RPMI7951 (cell line): Measurements from ENCODE around the gene KRT31. TPM values are rescaled to one million over a fixed set of nuclear protein-coding genes. Genes with fewer than 3 reads are reported as not detected.

Source experiments
- total RNA-seq: library from RNA; depleted of rRNA; stranded (reverse); fragments of >200 nt; shearing (Covaris generic); gene quantifications from 2 replicates; pipeline ENCODE4 v1.2.3, GENCODE V29; 2014; rRNA removed

KRT31 gene
- total RNA-seq, 1 experiment from 2014 or later = not detected

Other genes with a start within 250 kb of the KRT31 start
- gene KRTAP4-5, start 247.8 kb downstream of the KRT31 start, total RNA-seq = not detected in 2 replicates
- gene KRTAP4-4, start 236.9 kb downstream of the KRT31 start, total RNA-seq = not detected in 2 replicates
- not detected in 2 replicates for gene KRTAP4-3, start 229.4 kb downstream of the KRT31 start, total RNA-seq
- gene KRTAP4-2, start 219.4 kb downstream of the KRT31 start, total RNA-seq = not detected in 2 replicates
- not detected in 2 replicates for gene KRTAP4-1, start 212.7 kb downstream of the KRT31 start, total RNA-seq
- not detected in 2 replicates for gene KRTAP9-1, start 207.7 kb downstream of the KRT31 start, total RNA-seq
- not detected in 2 replicates for gene KRTAP9-2, start 171.0 kb downstream of the KRT31 start, total RNA-seq
- not detected in 2 replicates for gene KRTAP9-3, start 165.2 kb downstream of the KRT31 start, total RNA-seq
- not detected in 2 replicates for gene KRTAP9-8, start 159.6 kb downstream of the KRT31 start, total RNA-seq
- gene KRTAP9-4, start 147.9 kb downstream of the KRT31 start, total RNA-seq = not detected in 2 replicates
- gene KRTAP9-9, start 142.2 kb downstream of the KRT31 start, total RNA-seq = not detected in 2 replicates
- not detected in 2 replicates for gene KRTAP9-6, start 132.2 kb downstream of the KRT31 start, total RNA-seq
- gene KRTAP9-7, start 121.9 kb downstream of the KRT31 start, total RNA-seq = not detected in 2 replicates
- not detected in 2 replicates for gene KRTAP29-1, start 94.8 kb downstream of the KRT31 start, total RNA-seq
- not detected in 2 replicates for gene KRTAP16-1, start 88.3 kb downstream of the KRT31 start, total RNA-seq
- not detected in 2 replicates for gene KRTAP17-1, start 81.9 kb downstream of the KRT31 start, total RNA-seq
- not detected in 2 replicates for gene KRT33A, start 46.8 kb downstream of the KRT31 start, total RNA-seq
- gene KRT33B, start 27.8 kb downstream of the KRT31 start, total RNA-seq = 0.24 TPM in 1 of 2 replicates, not detected in the other
- gene KRT34, start 15.3 kb downstream of the KRT31 start, total RNA-seq = not detected in 2 replicates
- not detected in 2 replicates for gene KRT37, start 27.0 kb upstream of the KRT31 start, total RNA-seq
- not detected in 2 replicates for gene KRT38, start 43.4 kb upstream of the KRT31 start, total RNA-seq
- not detected in 2 replicates for gene KRT32, start 69.8 kb upstream of the KRT31 start, total RNA-seq
- not detected in 2 replicates for gene KRT35, start 83.5 kb upstream of the KRT31 start, total RNA-seq
- gene KRT36, start 92.3 kb upstream of the KRT31 start, total RNA-seq = not detected in 2 replicates
- gene KRT13, start 108.0 kb upstream of the KRT31 start, total RNA-seq = 0.24 TPM in 1 of 2 replicates, not detected in the other
- 3.4 and 7.3 TPM in 2 replicates for gene KRT15, start 121.3 kb upstream of the KRT31 start, total RNA-seq
- 4.6 and 7.8 TPM in 2 replicates for gene KRT19, start 130.7 kb upstream of the KRT31 start, total RNA-seq
- gene KRT9, start 174.5 kb upstream of the KRT31 start, total RNA-seq = not detected in 2 replicates
- gene KRT14, start 189.3 kb upstream of the KRT31 start, total RNA-seq = not detected in 2 replicates
- 0.72 and 0.88 TPM in 2 replicates for gene KRT16, start 215.2 kb upstream of the KRT31 start, total RNA-seq
- gene KRT17, start 227.0 kb upstream of the KRT31 start, total RNA-seq = 35.9 and 48.9 TPM in 2 replicates